ENCODE results near the gene SLC6A1. TPM values are rescaled to one million over a fixed set of nuclear protein-coding genes. Genes with fewer than 3 reads are reported as not detected.

The SLC6A1 gene
- total RNA-seq, 1 experiment from 2014 or later: not detected

GRCh38 chr3:10978956-10979355 lies 13.6 kb upstream of the SLC6A1 start:
- TF ChIP-seq EZH2 (IDR thresholded peaks at IDR 0.05; ENCODE audit: borderline replicate concordance, low read depth, low read length, poor library complexity, severe bottlenecking): no peak
- no peak for TF ChIP-seq CTCF (conservative IDR thresholded peaks at IDR 0.05; ENCODE audit: low read depth, low read length)
- Histone ChIP-seq H3K4me1 (ENCODE audit: insufficient read depth, low read length, poor library complexity, severe bottlenecking) (no peaks in the 10 kb centered on the region), H3K36me3 (ENCODE audit: insufficient read depth, low read length, poor library complexity, severe bottlenecking) (no peaks in the 10 kb centered on the region), H3K27ac (ENCODE audit: low read depth, low read length, poor library complexity, severe bottlenecking) (no peak overlapping the region), H3K9me3 (ENCODE audit: low read depth, low read length, poor library complexity, severe bottlenecking) (no peaks in the 10 kb centered on the region), H3K27me3 (replicated peaks; ENCODE audit: insufficient read depth, low read depth, low read length, poor library complexity) (peaks cover 28% of the 10 kb centered on the region), H3K4me3 (ENCODE audit: low read depth, low read length, poor library complexity, severe bottlenecking) (no peak overlapping the region)
- intact Hi-C loops (cut with micrococcal nuclease; ENCODE audit: unreplicated experiment): no loop called here
- no peak for DNase-seq (ENCODE audit: low spot score)
- ChIA-PET CTCF (no interaction called here), POLR2A (ENCODE audit: low non-redundant PET) (no interaction called here)
- BruUV-seq (replicated peaks): no TSS peak

- CTCF ChIA-PET: interaction anchor here (0.6 kb wide), 1 partner anchor 658 kb away, joined by 3 read pairs; no protein-coding TSS in a partner anchor
- no peaks in the 10 kb centered on the region for H3K36me3 ChIP-seq (ENCODE audit: insufficient read depth, low read length, poor library complexity, severe bottlenecking)
- intact Hi-C loops (cut with micrococcal nuclease; ENCODE audit: unreplicated experiment): no loop called here
- no peaks in the 10 kb centered on the region for H3K4me1 ChIP-seq (ENCODE audit: insufficient read depth, low read length, poor library complexity, severe bottlenecking)
- POLR2A ChIA-PET (ENCODE audit: low non-redundant PET): no interaction called here
- H3K27me3 ChIP-seq (replicated peaks; ENCODE audit: insufficient read depth, low read depth, low read length, poor library complexity): peaks cover 28% of the 10 kb centered on the region
- H3K4me3 ChIP-seq (ENCODE audit: low read depth, low read length, poor library complexity, severe bottlenecking): no peak overlapping the region
- TF ChIP-seq EZH2 (IDR thresholded peaks at IDR 0.05; ENCODE audit: borderline replicate concordance, low read depth, low read length, poor library complexity, severe bottlenecking) (no peak), CTCF (conservative IDR thresholded peaks at IDR 0.05; ENCODE audit: low read depth, low read length) (no peak)
- no TSS peak for BruUV-seq (replicated peaks)
- no peaks in the 10 kb centered on the region for H3K9me3 ChIP-seq (ENCODE audit: low read depth, low read length, poor library complexity, severe bottlenecking)
- H3K27ac ChIP-seq (ENCODE audit: low read depth, low read length, poor library complexity, severe bottlenecking): no peak overlapping the region
- DNase-seq (ENCODE audit: low spot score): no peak
Observed at GRCh38 chr3:10980312-10980711, 12.2 kb upstream of the SLC6A1 start.

GRCh38 chr3:10981031-10981430 lies 11.5 kb upstream of the SLC6A1 start:
- Histone ChIP-seq H3K27ac (ENCODE audit: low read depth, low read length, poor library complexity, severe bottlenecking) (no peak overlapping the region), H3K4me3 (ENCODE audit: low read depth, low read length, poor library complexity, severe bottlenecking) (no peak overlapping the region), H3K9me3 (ENCODE audit: low read depth, low read length, poor library complexity, severe bottlenecking) (no peaks in the 10 kb centered on the region), H3K36me3 (ENCODE audit: insufficient read depth, low read length, poor library complexity, severe bottlenecking) (no peaks in the 10 kb centered on the region), H3K27me3 (replicated peaks; ENCODE audit: insufficient read depth, low read depth, low read length, poor library complexity) (peaks cover 28% of the 10 kb centered on the region), H3K4me1 (ENCODE audit: insufficient read depth, low read length, poor library complexity, severe bottlenecking) (no peaks in the 10 kb centered on the region)
- ChIA-PET CTCF (interaction anchor here (0.6 to 0.8 kb wide), 2 partner anchors 18 to 659 kb away, joined by 3 read pairs; no protein-coding TSS in a partner anchor), POLR2A (ENCODE audit: low non-redundant PET) (no interaction called here)
- no peak for DNase-seq (ENCODE audit: low spot score)
- intact Hi-C loops (cut with micrococcal nuclease; ENCODE audit: unreplicated experiment): no loop called here
- no TSS peak for BruUV-seq (replicated peaks)
- no peak for TF ChIP-seq EZH2 (IDR thresholded peaks at IDR 0.05; ENCODE audit: borderline replicate concordance, low read depth, low read length, poor library complexity, severe bottlenecking)
- TF ChIP-seq CTCF (conservative IDR thresholded peaks at IDR 0.05; ENCODE audit: low read depth, low read length): no peak
